Left hindlimb (tissue), 1 donor: ENCODE measurements around the gene GMPS.
"Not testable (repeated sequence)": the region's sequence is repeated elsewhere in the genome, so short reads cannot be mapped to it uniquely, and the experiment has no call there.

Experiments used
- DNase-seq: peaks from one replicate; pipeline ENCODE4 v3.0.0-alpha.2; 2018

The GMPS gene

GRCh38 chr3:155870133-155870944, at the start of gene GMPS:
Gene GMPS, plus strand, starts transcription at chr3:155870650. Its CDS starts 221 bp downstream, at chr3:155870871.
- DNase-seq = peak; percentile 97

GRCh38 chr3:155828490-155829098, 41.9 kb upstream of the GMPS start:
- DNase-seq = not testable (repeated sequence)

GRCh38 chr3:155835341-155836071, 34.9 kb upstream of the GMPS start:
- no peak for DNase-seq

- no peak for DNase-seq
Measured at GRCh38 chr3:155843569-155843968, 26.9 kb upstream of the GMPS start.

GRCh38 chr3:155846119-155846518, 24.3 kb upstream of the GMPS start:
- DNase-seq = no peak

- DNase-seq = no peak
Measured at GRCh38 chr3:155847993-155848392, 22.5 kb upstream of the GMPS start.

GRCh38 chr3:155849404-155849803, 21.0 kb upstream of the GMPS start:
- DNase-seq = not testable (repeated sequence)

- no peak for DNase-seq
Measured at GRCh38 chr3:155852341-155852740, 18.1 kb upstream of the GMPS start.

- no peak for DNase-seq
Measured at GRCh38 chr3:155853214-155854140, 17.0 kb upstream of the GMPS start.

GRCh38 chr3:155854141-155854940, 16.1 kb upstream of the GMPS start, which contains the start of gene SLC33A1:
Gene SLC33A1, minus strand, starts transcription at chr3:155854427. Its CDS starts 430 bp downstream, at chr3:155853997.
- DNase-seq = peak; percentile 100

GRCh38 chr3:155859859-155860258, 10.6 kb upstream of the GMPS start:
- no peak for DNase-seq

- not testable (repeated sequence) for DNase-seq
Measured at GRCh38 chr3:155860424-155860823, 10.0 kb upstream of the GMPS start.

GRCh38 chr3:155861476-155862183, 8.8 kb upstream of the GMPS start:
- no peak for DNase-seq

- not testable (repeated sequence) for DNase-seq
Measured at GRCh38 chr3:155862290-155862982, 8.0 kb upstream of the GMPS start.

- DNase-seq = no peak
Measured at GRCh38 chr3:155863072-155863784, 7.2 kb upstream of the GMPS start.

- no peak for DNase-seq
Measured at GRCh38 chr3:155869691-155870090, 759 bp upstream of the GMPS start.

- peak; percentile 78 for DNase-seq
Measured at GRCh38 chr3:155870945-155871745, 695 bp downstream of the GMPS start.

GRCh38 chr3:155871746-155872158, 1.3 kb downstream of the GMPS start:
- DNase-seq = no peak
